Gastroesophageal sphincter (tissue), 4 donors: ENCODE data around the gene DSE. TPM values are rescaled to one million over a fixed set of nuclear protein-coding genes. Genes with fewer than 3 reads are reported as not detected.
A peak's percentile ranks its signal among the peaks of the same experiment; 100 is the strongest.

ENCODE experiments used
- ATAC-seq: fragments of 150-250 bp; one replicate; pipeline ENCODE4 v1.9.1; 2016; ENCODE audit warnings: mild to moderate bottlenecking, moderate library complexity
- H3K27ac ChIP-seq, 4 donors: fragments of 200-600 bp; sonication (generic) in 3 of 4; 1 replicate in 3 of 4; 2 replicates in 1 of 4; pipeline ENCODE4 v1.5.1; 2016 to 2019
- H3K27me3 ChIP-seq: fragments of 200-600 bp; sonication (generic); one replicate; pipeline ENCODE4 v1.5.1; 2019
- H3K36me3 ChIP-seq, 2 donors: fragments of 200-600 bp; sonication (generic); one replicate each; pipeline ENCODE4 v1.5.1; 2019; ENCODE audit warnings: control low read depth in 1 of 2
- H3K4me1 ChIP-seq, 3 donors: fragments of 200-600 bp; sonication (generic); 1 replicate in 2 of 3; 2 replicates in 1 of 3; pipeline ENCODE4 v1.5.1; 2016 to 2019; ENCODE audit warnings: control low read depth in 2 of 3
- H3K4me3 ChIP-seq, 2 donors: fragments of 200-600 bp; sonication (generic); one replicate each; pipeline ENCODE4 v1.5.1; 2019; ENCODE audit warnings: mild to moderate bottlenecking in 1 of 2, moderate library complexity in 1 of 2
- H3K9me3 ChIP-seq, 3 donors: fragments of 200-600 bp; sonication (generic); one replicate each; pipeline ENCODE4 v1.5.1; 2017 to 2019; ENCODE audit warnings: control low read depth in 2 of 3
- EP300 ChIP-seq: sonication (generic); formaldehyde crosslinking; IDR thresholded peaks from one replicate; pipeline ENCODE4 v1.6.1; 2017; ENCODE audit warnings: antibody characterized with exemption, mild to moderate bottlenecking
- POLR2A ChIP-seq, 2 donors: fragments of 450-650 bp; IDR thresholded peaks; one replicate each; pipeline ENCODE4 v1.6.1; 2017; ENCODE audit warnings: antibody characterized with exemption in 2 of 2, mild to moderate bottlenecking in 2 of 2, moderate library complexity in 1 of 2
- POLR2AphosphoS5 ChIP-seq: sonication (generic); formaldehyde crosslinking; IDR thresholded peaks from one replicate; pipeline ENCODE4 v1.6.1; 2017; ENCODE audit warnings: antibody characterized with exemption
- WGBS, 2 donors: methylation state at CpG; one replicate each; pipeline ENCODE4 v1.1.5; 2018; ENCODE audit warnings: low coverage in 1 of 2; 5-methylcytosine and 5-hydroxymethylcytosine counted together
- total RNA-seq, 4 donors: library from RNA; depleted of rRNA; stranded (reverse); fragments of >200 nt; gene quantifications; one replicate each; pipeline ENCODE4 v1.1.0, GENCODE V29; 2016
- TF ChIP-seq, protein P1 (sequence below), 4 experiments: fragments of 200-600 bp in 2 of 4; fragments of 450-650 bp in 2 of 4; sonication (generic) in 1 of 4; IDR thresholded peaks; one replicate each; pipeline ENCODE4 v1.5.1; 2017 to 2019; ENCODE audit warnings: antibody characterized with exemption in 4 of 4, mild to moderate bottlenecking in 2 of 4, moderate library complexity in 2 of 4

Gene DSE
- total RNA-seq, 4 donors from 2014 or later = 26.3 to 45.4 (median 36.3) TPM

DNA sequence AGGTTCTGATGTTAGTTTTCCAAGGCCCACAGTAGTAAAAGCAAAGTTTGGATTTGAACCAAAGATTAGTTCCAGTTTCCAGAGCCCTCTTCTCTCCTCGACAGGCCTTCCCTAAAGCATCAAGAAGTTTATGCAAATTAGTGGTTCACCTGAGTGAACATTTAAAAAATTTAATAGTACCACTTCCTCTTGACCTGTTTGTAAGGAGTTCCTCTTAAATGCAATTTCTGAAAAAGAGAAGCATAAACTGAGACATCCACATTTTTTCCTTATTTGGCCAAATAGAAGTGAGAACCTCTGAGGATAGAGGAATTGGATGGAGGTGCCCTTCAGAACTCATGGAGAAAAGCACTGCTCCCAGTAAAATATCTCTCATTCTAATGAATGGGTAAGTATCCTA lies 1.2 kb upstream of the DSE start:
- H3K27me3 ChIP-seq = no peaks in the 10 kb centered on the region
- no peaks in the 10 kb centered on the region for H3K36me3 ChIP-seq
- H3K4me1 ChIP-seq = peaks cover 0 to 24% (median 4%) of the 10 kb centered on the region in 3 donors
- WGBS, 2 donors = 43 to 63% methylated on average over 1 of the region's 1 CpG
- peak overlapping the region in 1 of 2 donors; percentile 84 for H3K4me3 ChIP-seq
- TF ChIP-seq POLR2A (IDR thresholded peaks at IDR 0.05) (no peak), POLR2AphosphoS5 (no peak), EP300 (no peak)
- TF ChIP-seq, protein P1, sequence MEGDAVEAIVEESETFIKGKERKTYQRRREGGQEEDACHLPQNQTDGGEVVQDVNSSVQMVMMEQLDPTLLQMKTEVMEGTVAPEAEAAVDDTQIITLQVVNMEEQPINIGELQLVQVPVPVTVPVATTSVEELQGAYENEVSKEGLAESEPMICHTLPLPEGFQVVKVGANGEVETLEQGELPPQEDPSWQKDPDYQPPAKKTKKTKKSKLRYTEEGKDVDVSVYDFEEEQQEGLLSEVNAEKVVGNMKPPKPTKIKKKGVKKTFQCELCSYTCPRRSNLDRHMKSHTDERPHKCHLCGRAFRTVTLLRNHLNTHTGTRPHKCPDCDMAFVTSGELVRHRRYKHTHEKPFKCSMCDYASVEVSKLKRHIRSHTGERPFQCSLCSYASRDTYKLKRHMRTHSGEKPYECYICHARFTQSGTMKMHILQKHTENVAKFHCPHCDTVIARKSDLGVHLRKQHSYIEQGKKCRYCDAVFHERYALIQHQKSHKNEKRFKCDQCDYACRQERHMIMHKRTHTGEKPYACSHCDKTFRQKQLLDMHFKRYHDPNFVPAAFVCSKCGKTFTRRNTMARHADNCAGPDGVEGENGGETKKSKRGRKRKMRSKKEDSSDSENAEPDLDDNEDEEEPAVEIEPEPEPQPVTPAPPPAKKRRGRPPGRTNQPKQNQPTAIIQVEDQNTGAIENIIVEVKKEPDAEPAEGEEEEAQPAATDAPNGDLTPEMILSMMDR (IDR thresholded peaks at IDR 0.05) = no peak
- H3K27ac ChIP-seq = peak overlapping the region; percentile 89 to 98 (median 96)
- H3K9me3 ChIP-seq = no peaks in the 10 kb centered on the region
- no peak for ATAC-seq

DNA sequence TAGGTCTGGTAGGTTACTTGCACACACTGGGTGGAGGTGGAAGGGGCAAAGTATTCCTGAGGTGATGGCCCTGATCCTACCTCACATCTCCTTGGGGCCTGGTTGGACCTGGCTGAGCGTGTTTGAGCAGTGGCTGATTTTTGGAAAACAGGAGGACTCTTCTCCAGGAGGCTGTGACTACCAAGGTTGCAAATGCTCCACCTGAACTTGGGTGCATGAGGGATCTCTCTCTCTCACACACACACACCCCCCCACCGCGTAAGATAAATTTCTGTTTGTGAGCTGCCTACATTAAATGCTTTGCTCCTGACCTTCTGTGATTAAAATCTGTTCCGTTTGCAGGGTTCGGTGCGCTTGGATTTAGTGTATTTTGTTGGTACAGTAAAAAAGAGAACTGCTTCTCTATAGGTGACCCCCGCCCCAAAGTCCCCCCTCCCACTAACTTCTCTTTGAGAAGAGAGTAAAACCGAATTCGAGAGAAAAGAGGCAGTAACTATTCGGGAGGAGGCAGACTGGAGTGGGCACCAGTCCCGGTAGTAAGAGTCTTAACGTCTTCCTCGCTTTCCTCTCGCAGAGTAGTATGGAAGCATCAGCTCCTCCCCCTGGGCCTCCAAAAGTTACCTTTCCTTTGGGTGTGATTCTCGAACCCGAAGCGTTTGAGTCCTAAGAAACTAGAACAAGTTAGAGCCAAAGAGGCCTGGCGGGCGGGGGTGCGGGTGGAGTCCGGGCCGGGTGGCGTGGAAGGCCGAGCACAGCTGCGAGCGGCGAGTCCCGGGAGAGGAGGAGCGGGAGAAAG lies 585 bp upstream of the DSE start:
- no peaks in the 10 kb centered on the region for H3K9me3 ChIP-seq
- 8% methylated on average over 14 of the region's 29 CpGs; no CpG with 5 or more reads in 1 of the 2 donors for WGBS, 2 donors
- peak; percentile 40 for ATAC-seq
- H3K4me3 ChIP-seq = peak overlapping the region; percentile 84 to 87
- peak overlapping the region; percentile 89 to 98 (median 96) for H3K27ac ChIP-seq
- TF ChIP-seq POLR2AphosphoS5 = no peak
- no peaks in the 10 kb centered on the region for H3K36me3 ChIP-seq
- H3K4me1 ChIP-seq = peaks cover 0 to 24% (median 4%) of the 10 kb centered on the region in 3 donors
- no peaks in the 10 kb centered on the region for H3K27me3 ChIP-seq

DNA sequence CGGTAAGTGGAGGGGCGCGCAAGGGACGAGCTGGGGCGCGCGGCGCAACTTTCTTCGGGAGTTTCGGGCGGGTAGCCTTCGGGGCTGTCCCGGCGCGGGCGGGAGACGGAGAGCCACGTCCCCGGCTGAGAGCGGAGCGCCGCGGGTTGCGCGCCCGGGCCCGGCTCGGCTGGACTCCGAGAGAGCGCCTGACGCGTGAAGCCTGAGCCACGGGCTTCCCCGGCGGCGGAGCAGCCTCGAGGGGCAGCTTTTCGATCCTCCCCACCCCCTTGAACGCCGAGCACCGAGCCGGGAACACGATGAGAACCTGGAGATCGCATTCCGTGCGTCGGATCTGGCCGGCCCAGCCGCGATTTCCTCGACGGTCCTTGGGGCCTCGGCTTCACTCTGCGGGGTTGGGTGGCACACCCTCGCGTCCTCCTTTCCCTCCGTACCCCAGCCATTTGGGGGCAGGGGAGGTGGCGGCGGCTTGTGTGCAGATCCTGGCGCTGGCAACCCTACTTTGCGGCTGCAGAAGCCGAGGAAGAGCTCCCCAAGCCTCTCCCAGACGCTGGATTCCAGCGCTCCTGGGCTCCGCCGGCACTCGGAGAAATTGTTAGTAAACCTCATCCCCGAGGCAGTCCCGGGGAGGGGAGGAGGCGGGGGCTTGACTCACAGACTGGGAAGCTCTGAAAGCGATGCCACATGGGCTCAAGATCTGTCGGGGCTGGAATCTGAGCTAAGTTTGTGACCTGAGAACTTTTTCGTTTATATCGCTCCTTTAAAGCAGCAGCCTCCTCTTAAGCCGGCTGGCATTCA lies 572 bp downstream of the DSE start:
- 0% methylated on average over 12 of the region's 75 CpGs; no CpG with 5 or more reads in 1 of the 2 donors for WGBS, 2 donors
- TF ChIP-seq POLR2A (IDR thresholded peaks at IDR 0.05) (peak; percentile 28 to 36), POLR2AphosphoS5 (peak; percentile 58)
- TF ChIP-seq, protein P1 (IDR thresholded peaks at IDR 0.05) = no peak
- ATAC-seq = peak; percentile 73
- Histone ChIP-seq H3K27ac (peak overlapping the region; percentile 89 to 98 (median 96)), H3K27me3 (no peaks in the 10 kb centered on the region), H3K36me3 (no peaks in the 10 kb centered on the region), H3K9me3 (no peaks in the 10 kb centered on the region), H3K4me3 (peak overlapping the region; percentile 84 to 87), H3K4me1 (peaks cover 0 to 24% (median 4%) of the 10 kb centered on the region in 3 donors)

DNA sequence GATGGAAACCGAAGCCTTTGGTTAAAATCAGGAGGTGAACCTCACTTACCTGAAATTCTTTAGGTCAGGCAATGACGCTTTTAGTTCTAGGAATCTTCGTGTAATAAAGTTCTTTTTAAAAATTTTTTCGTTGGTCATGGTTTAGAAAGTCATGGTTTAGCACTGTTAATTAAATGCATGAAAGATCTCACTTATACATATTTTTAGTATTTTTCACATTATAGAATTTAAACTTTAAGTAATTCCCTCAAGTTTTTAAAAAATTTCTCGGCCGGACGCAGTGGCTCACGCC lies 1.1 kb downstream of the DSE start:
- WGBS, 2 donors = 38% methylated on average over 8 of the region's 8 CpGs
- Histone ChIP-seq H3K4me1 (peaks cover 0 to 24% (median 4%) of the 10 kb centered on the region in 3 donors), H3K9me3 (no peaks in the 10 kb centered on the region), H3K4me3 (peak overlapping the region; percentile 84 to 87), H3K36me3 (no peaks in the 10 kb centered on the region), H3K27ac (peak overlapping the region; percentile 89 to 98 (median 96)), H3K27me3 (no peaks in the 10 kb centered on the region)
- TF ChIP-seq, protein P1 (IDR thresholded peaks at IDR 0.05) = no peak
- no peak for TF ChIP-seq POLR2AphosphoS5
- TF ChIP-seq EP300 = no peak
- TF ChIP-seq POLR2A (IDR thresholded peaks at IDR 0.05) = no peak
- ATAC-seq = no peak

DNA sequence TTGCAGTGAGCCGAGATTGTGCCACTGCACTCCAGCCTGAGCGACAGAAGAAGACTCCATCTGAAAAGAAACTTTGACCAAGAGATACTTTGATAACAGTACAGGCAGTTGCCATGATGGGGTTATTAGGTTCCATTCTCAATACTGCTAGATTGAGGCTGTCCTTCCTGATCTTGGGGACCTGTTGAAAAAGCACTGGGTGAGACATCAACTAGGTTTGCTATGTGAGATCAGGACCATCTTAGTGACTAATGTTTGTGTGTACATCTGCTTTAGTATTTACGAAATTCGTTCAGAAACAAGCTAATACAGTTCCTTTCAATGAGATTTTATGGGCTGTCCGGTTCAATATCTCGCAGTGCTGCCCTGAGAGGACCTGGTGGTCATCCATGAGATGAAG lies 2.6 kb downstream of the DSE start:
- no peaks in the 10 kb centered on the region for H3K27me3 ChIP-seq
- no peak for ATAC-seq
- H3K9me3 ChIP-seq = no peaks in the 10 kb centered on the region
- no peak for TF ChIP-seq EP300
- TF ChIP-seq POLR2AphosphoS5 = no peak
- TF ChIP-seq POLR2A (IDR thresholded peaks at IDR 0.05) = no peak
- H3K27ac ChIP-seq = no peak overlapping the region
- peaks cover 0 to 24% (median 4%) of the 10 kb centered on the region in 3 donors for H3K4me1 ChIP-seq
- 84 to 98% methylated on average over 5 to 6 of the region's 6 CpGs for WGBS, 2 donors
- H3K4me3 ChIP-seq = peak overlapping the region in 1 of 2 donors; percentile 7
- H3K36me3 ChIP-seq = no peaks in the 10 kb centered on the region
